HEK293 (cell line): ENCODE measurements around the gene PPP1R14C.

Source experiments
- BCL11A ChIP-seq: fragments of 450-650 bp; formaldehyde crosslinking; IDR thresholded peaks from 2 replicates; pipeline ENCODE4 v1.5.1; 2016; ENCODE audit warnings: low read depth, missing biosample characterization, missing genetic modification characterization
- HIC1 ChIP-seq: fragments of 450-650 bp; formaldehyde crosslinking; IDR thresholded peaks from 2 replicates; pipeline ENCODE4 v1.5.1; 2016; ENCODE audit warnings: missing biosample characterization, missing genetic modification characterization
- PRDM10 ChIP-seq: fragments of 450-650 bp; formaldehyde crosslinking; IDR thresholded peaks from 2 replicates; pipeline ENCODE4 v1.5.1; 2016; ENCODE audit warnings: missing biosample characterization, missing genetic modification characterization
- TSHZ1 ChIP-seq: fragments of 450-650 bp; formaldehyde crosslinking; IDR thresholded peaks from 2 replicates; pipeline ENCODE4 v1.5.1; 2016; ENCODE audit warnings: missing biosample characterization, missing genetic modification characterization, borderline replicate concordance
- ZBTB44 ChIP-seq: fragments of 450-650 bp; IDR thresholded peaks from 2 replicates; pipeline ENCODE4 v1.5.1; 2018; ENCODE audit warnings: missing biosample characterization, mild to moderate bottlenecking, missing genetic modification characterization
- ZEB2 ChIP-seq: fragments of 450-650 bp; formaldehyde crosslinking; IDR thresholded peaks from 2 replicates; pipeline ENCODE4 v1.5.1; 2016; ENCODE audit warnings: missing biosample characterization, missing genetic modification characterization
- ZNF114 ChIP-seq: fragments of 450-650 bp; formaldehyde crosslinking; IDR thresholded peaks from 2 replicates; pipeline ENCODE4 v1.5.0; 2017; ENCODE audit warnings: missing biosample characterization, missing genetic modification characterization
- ZNF133 ChIP-seq: fragments of 450-650 bp; formaldehyde crosslinking; IDR thresholded peaks from 2 replicates; pipeline ENCODE4 v1.5.1; 2016; ENCODE audit warnings: missing biosample characterization, missing genetic modification characterization
- ZNF155 ChIP-seq: fragments of 450-650 bp; formaldehyde crosslinking; IDR thresholded peaks from 2 replicates; pipeline ENCODE4 v1.5.1; 2016; ENCODE audit warnings: missing biosample characterization, missing genetic modification characterization
- ZNF184 ChIP-seq: fragments of 450-650 bp; IDR thresholded peaks from 2 replicates; pipeline ENCODE4 v1.5.1; 2018; ENCODE audit warnings: missing biosample characterization, mild to moderate bottlenecking, missing genetic modification characterization
- ZNF214 ChIP-seq: fragments of 450-650 bp; formaldehyde crosslinking; IDR thresholded peaks from 2 replicates; pipeline ENCODE4 v1.5.1; 2017; ENCODE audit warnings: missing biosample characterization, mild to moderate bottlenecking, missing genetic modification characterization, borderline replicate concordance
- ZNF248 ChIP-seq: fragments of 450-650 bp; formaldehyde crosslinking; IDR thresholded peaks from 2 replicates; pipeline ENCODE4 v1.5.1; 2017; ENCODE audit warnings: missing biosample characterization, missing genetic modification characterization
- ZNF26 ChIP-seq: fragments of 450-650 bp; formaldehyde crosslinking; IDR thresholded peaks from 2 replicates; pipeline ENCODE4 v1.5.1; 2016; ENCODE audit warnings: missing biosample characterization, missing genetic modification characterization
- ZNF302 ChIP-seq: fragments of 450-650 bp; formaldehyde crosslinking; IDR thresholded peaks from 2 replicates; pipeline ENCODE4 v1.5.1; 2016; ENCODE audit warnings: missing biosample characterization, missing genetic modification characterization, low read depth
- ZNF501 ChIP-seq: fragments of 450-650 bp; formaldehyde crosslinking; IDR thresholded peaks from 2 replicates; pipeline ENCODE4 v1.5.1; 2016; ENCODE audit warnings: missing biosample characterization, missing genetic modification characterization
- ZNF571 ChIP-seq: fragments of 450-650 bp; formaldehyde crosslinking; IDR thresholded peaks from 2 replicates; pipeline ENCODE4 v1.5.0; 2017; ENCODE audit warnings: missing biosample characterization, missing genetic modification characterization
- ZNF624 ChIP-seq: fragments of 450-650 bp; formaldehyde crosslinking; IDR thresholded peaks from 2 replicates; pipeline ENCODE4 v1.5.1; 2017; ENCODE audit warnings: missing biosample characterization, missing genetic modification characterization
- ZNF645 ChIP-seq: fragments of 450-650 bp; formaldehyde crosslinking; IDR thresholded peaks from 2 replicates; pipeline ENCODE4; 2016; ENCODE audit warnings: missing biosample characterization, missing genetic modification characterization
- ZNF670 ChIP-seq: fragments of 450-650 bp; formaldehyde crosslinking; IDR thresholded peaks from 2 replicates; pipeline ENCODE4 v1.5.1; 2016; ENCODE audit warnings: missing biosample characterization, missing genetic modification characterization, low read depth
- ZNF692 ChIP-seq: fragments of 450-650 bp; formaldehyde crosslinking; IDR thresholded peaks from 2 replicates; pipeline ENCODE4 v1.5.1; 2016; ENCODE audit warnings: missing biosample characterization, missing genetic modification characterization
- ZNF707 ChIP-seq: fragments of 450-650 bp; formaldehyde crosslinking; IDR thresholded peaks from 2 replicates; pipeline ENCODE4 v1.5.1; 2016; ENCODE audit warnings: missing biosample characterization, missing genetic modification characterization
- ZSCAN4 ChIP-seq: fragments of 450-650 bp; formaldehyde crosslinking; IDR thresholded peaks from 2 replicates; pipeline ENCODE4 v1.5.1; 2017; ENCODE audit warnings: missing biosample characterization, missing genetic modification characterization

PPP1R14C gene

GRCh38 chr6:150269857-150270223, 127.0 kb downstream of the PPP1R14C start (continued):
- TF ChIP-seq ZNF692 (tag by site-specific recombination): no peak
- no peak for TF ChIP-seq ZNF707 (tag by site-specific recombination)
- TF ChIP-seq ZNF645: no peak
- no peak for TF ChIP-seq ZNF501 (tag by site-specific recombination)
- TF ChIP-seq ZEB2 (tag by site-specific recombination): 0 out of 2 replicates have a peak, but pooled peaks have one; percentile 29
- TF ChIP-seq PRDM10 (tag by site-specific recombination): 0 out of 2 replicates have a peak, but pooled peaks have one; percentile 32
- TF ChIP-seq ZNF248: no peak
- no peak for TF ChIP-seq ZNF670 (tag by site-specific recombination)
- no peak for TF ChIP-seq ZBTB44 (tag by site-specific recombination)
- TF ChIP-seq ZNF114 (tag by site-specific recombination): no peak
- TF ChIP-seq ZNF184 (tag by site-specific recombination): peak; percentile 32; the same call in 1 of the 2 replicates
- TF ChIP-seq TSHZ1: no peak; the same call in 1 of the 2 replicates
- 0 out of 2 replicates have a peak, but pooled peaks have one; percentile 10 for TF ChIP-seq ZNF26 (tag by site-specific recombination)
- TF ChIP-seq ZNF133 (tag by site-specific recombination): no peak
- no peak for TF ChIP-seq ZNF624 (tag by site-specific recombination)
- no peak for TF ChIP-seq ZNF214 (tag by site-specific recombination)
- 0 out of 2 replicates have a peak, but pooled peaks have one; percentile 38 for TF ChIP-seq ZNF155 (tag by site-specific recombination)
- no peak for TF ChIP-seq ZSCAN4 (tag by site-specific recombination)
- no peak for TF ChIP-seq ZNF302
- no peak for TF ChIP-seq BCL11A
- TF ChIP-seq HIC1 (tag by site-specific recombination): 0 out of 2 replicates have a peak, but pooled peaks have one; percentile 47
- TF ChIP-seq ZNF571 (tag by site-specific recombination): 0 out of 2 replicates have a peak, but pooled peaks have one; percentile 2
